Measurements from ENCODE around the gene MUC21.

DNA sequence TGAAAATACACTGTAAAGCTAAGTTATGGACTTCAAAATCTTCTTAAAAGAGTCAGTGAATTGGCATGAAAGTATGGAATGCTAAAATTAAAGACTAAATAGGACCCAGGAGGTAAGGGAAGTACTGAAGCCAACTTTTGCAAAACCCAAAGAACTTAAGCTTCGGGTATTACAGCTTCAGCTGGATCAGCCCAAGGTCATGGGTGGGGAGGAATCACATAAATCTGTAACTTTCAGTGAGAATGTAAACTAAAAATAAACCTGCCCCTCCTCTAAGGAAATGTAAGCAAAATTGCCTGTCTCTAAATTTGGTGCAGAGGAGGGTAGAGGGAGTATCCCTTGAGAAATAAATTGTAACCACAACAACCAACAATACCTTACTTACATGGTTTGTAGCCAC lies 4.4 kb upstream of the MUC21 start:
- TF ChIP-seq POLR2AphosphoS5 (IDR thresholded peaks at IDR 0.05; ENCODE audit: low read depth, low read length) (no peak), TAF1 (IDR thresholded peaks at IDR 0.05; ENCODE audit: borderline replicate concordance, low read depth, low read length) (no peak), POLR2A (IDR thresholded peaks at IDR 0.05; ENCODE audit: low read depth, low read length) (no peak)
